Measurements from ENCODE around the gene NT5C1B. TPM values are rescaled to one million over a fixed set of nuclear protein-coding genes. Genes with fewer than 3 reads are reported as not detected.

NT5C1B gene
- total RNA-seq, 4 donors from 2014 or later = not detected

DNA sequence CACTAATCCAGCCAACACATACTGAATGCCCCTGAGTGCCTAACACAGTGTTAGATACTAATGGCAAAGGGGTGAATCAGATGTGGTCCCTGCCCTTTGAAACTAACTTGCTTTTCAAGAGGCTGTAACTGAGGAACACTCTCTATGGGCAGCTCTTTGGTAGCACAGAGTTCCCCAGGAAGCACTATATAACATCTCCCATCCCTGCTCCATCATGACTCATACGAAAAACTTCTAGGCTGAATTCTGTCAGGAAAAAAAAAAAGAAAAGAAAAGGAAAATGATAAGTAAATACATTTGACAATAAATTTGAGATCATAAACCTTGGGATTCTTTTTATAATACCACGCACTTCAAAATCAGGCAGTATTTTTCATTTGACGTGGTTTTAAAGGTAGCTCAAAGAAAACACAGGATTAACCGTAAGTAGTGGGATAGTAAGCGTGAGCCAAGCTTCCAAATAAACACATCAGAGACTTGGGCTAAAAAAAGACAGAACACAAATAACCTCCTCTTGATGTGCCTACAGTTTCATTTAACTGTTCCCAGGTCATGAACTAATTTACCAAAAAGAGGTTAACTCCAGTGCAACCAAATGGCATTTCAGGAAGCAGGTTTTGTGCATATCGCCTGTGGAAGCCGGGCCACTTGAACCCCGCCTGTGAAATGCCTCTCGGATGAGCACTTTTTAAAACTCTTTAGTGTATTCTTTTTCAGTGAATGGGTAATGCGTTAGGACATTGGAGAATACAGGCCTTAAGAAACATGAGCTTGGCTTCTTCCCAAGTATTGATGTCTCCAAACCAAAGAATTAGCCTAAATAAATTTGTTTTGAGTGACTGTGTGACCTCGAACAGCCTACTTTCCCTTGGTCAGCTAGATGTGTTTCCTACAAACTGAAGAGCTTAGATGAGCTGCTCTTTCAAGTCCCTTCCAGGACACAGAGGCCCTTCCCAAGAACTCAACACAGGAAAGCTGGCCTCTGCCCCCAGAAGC is 71.0 kb downstream of the NT5C1B start:
- no peak for TF ChIP-seq CTCF (IDR thresholded peaks at IDR 0.05; ENCODE audit: low read depth)

GRCh38 chr2:18517386-18517785 is 72.0 kb downstream of the NT5C1B start:
- no peak for TF ChIP-seq CTCF (IDR thresholded peaks at IDR 0.05; ENCODE audit: low read depth)

GRCh38 chr2:18516112-18516511 is 73.3 kb downstream of the NT5C1B start:
- no peak for TF ChIP-seq CTCF (IDR thresholded peaks at IDR 0.05; ENCODE audit: low read depth)

DNA sequence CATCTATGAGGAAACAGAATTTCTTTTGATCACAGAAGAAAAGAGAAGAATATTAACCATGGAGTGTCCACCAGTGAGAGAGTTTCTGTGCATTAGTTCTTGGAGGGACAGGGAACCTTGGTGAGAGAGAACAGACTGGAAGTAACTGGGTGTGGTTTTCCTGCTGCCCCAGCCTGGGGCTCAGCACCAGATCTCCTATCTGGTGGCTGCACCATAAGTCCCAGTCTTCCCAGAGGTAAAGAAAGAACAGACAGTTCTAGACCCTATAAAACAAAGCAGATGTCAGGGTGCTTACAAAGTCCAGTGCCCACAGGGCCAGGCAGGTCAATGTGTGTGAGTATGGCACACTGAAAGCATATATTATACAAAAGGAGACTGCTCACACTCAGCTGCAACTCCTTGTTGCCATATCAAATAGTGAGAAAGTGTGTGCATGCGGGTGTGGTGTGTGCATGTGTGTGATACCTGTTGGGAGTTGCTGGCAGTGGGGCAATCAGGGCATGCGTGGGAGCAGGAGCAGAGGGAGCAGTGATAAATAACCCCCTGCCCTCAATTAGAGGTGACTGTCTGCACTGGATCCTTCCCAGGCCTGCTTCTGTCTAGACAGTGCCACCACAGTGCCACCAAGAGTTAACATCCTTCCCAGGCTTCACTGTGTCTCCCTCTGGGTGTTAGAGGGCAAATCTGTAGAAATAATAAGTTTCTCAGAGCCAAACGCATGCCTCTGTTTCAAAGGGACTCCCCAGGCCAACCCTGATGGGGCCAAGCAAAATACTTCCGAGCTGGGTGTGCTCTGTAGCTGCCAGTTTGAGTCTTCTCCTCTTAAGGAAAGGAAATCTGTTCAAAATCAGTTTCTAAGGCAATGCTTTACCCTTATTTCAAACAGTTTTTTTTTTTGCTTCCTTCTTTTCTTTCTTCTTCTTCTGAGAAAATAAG is 74.6 kb downstream of the NT5C1B start:
- no peak for TF ChIP-seq CTCF (IDR thresholded peaks at IDR 0.05; ENCODE audit: low read depth)

Small RNAs within 50 kb of the gene (small RNA-seq; reads per million reads assigned to genes)
- gene RNU6-1215P = not detected

Other genes starting within 250 kb of the NT5C1B start
- gene RDH14, start 28.9 kb downstream of the NT5C1B start, total RNA-seq = 10 to 100 TPM; 22.2 to 36.1 (median 29.5) TPM

Measured in subcutaneous adipose tissue (tissue), 4 donors.